ENCODE data around the gene ONECUT3. TPM values are rescaled to one million over a fixed set of nuclear protein-coding genes. Genes with fewer than 3 reads are reported as not detected.
"Not testable (repeated sequence)": the region's sequence is repeated elsewhere in the genome, so short reads cannot be mapped to it uniquely, and the experiment has no call there.

ONECUT3 gene
- total RNA-seq, 1 donor = not detected

- H2AFZ ChIP-seq (ENCODE audit: low read length) = no peak overlapping the region
- H3K4me1 ChIP-seq (ENCODE audit: insufficient read depth, low read length) = no peaks in the 10 kb centered on the region
- no peak for DNase-seq (ENCODE audit: insufficient read length, low spot score, missing footprints)
- no peak for TF ChIP-seq CTCF (IDR thresholded peaks at IDR 0.05; ENCODE audit: extremely low read depth, low read depth, low read length)
- H3K79me2 ChIP-seq (ENCODE audit: insufficient read depth, low read length) = no peaks in the 10 kb centered on the region
- no peak overlapping the region for H3K4me2 ChIP-seq (ENCODE audit: insufficient read depth, low read length)
- H3K9me3 ChIP-seq (ENCODE audit: low read depth, low read length) = no peaks in the 10 kb centered on the region
- no peak overlapping the region for H3K27ac ChIP-seq (ENCODE audit: low read depth, low read length)
- no peaks in the 10 kb centered on the region for H3K36me3 ChIP-seq (ENCODE audit: insufficient read depth, low read length)
- peaks cover 83% of the 10 kb centered on the region for H3K27me3 ChIP-seq (ENCODE audit: insufficient read depth, low read length)
- H3K4me3 ChIP-seq (ENCODE audit: insufficient read depth, low read length) = no peak overlapping the region
- no peaks in the 10 kb centered on the region for H4K20me1 ChIP-seq (ENCODE audit: insufficient read depth, low read length)
These were observed 4.3 kb downstream of the ONECUT3 start for GRCh38 chr19:1757468-1758230.

- H3K36me3 ChIP-seq (ENCODE audit: insufficient read depth, low read length) = no peaks in the 10 kb centered on the region
- H2AFZ ChIP-seq (ENCODE audit: low read length) = no peak overlapping the region
- TF ChIP-seq CTCF (IDR thresholded peaks at IDR 0.05; ENCODE audit: extremely low read depth, low read depth, low read length) = no peak
- H3K4me3 ChIP-seq (ENCODE audit: insufficient read depth, low read length) = no peak overlapping the region
- no peaks in the 10 kb centered on the region for H3K79me2 ChIP-seq (ENCODE audit: insufficient read depth, low read length)
- no peak overlapping the region for H3K27ac ChIP-seq (ENCODE audit: low read depth, low read length)
- no peak overlapping the region for H3K4me2 ChIP-seq (ENCODE audit: insufficient read depth, low read length)
- H3K9me3 ChIP-seq (ENCODE audit: low read depth, low read length) = no peaks in the 10 kb centered on the region
- no peak for DNase-seq (ENCODE audit: insufficient read length, low spot score, missing footprints)
- H3K4me1 ChIP-seq (ENCODE audit: insufficient read depth, low read length) = no peaks in the 10 kb centered on the region
- H3K27me3 ChIP-seq (ENCODE audit: insufficient read depth, low read length) = peaks cover 85% of the 10 kb centered on the region
- H4K20me1 ChIP-seq (ENCODE audit: insufficient read depth, low read length) = no peaks in the 10 kb centered on the region
These were observed 4.9 kb downstream of the ONECUT3 start for GRCh38 chr19:1758231-1758577.

GRCh38 chr19:1758959-1759903 is 5.9 kb downstream of the ONECUT3 start:
- Histone ChIP-seq H3K36me3 (ENCODE audit: insufficient read depth, low read length) (no peaks in the 10 kb centered on the region), H2AFZ (ENCODE audit: low read length) (no peak overlapping the region), H4K20me1 (ENCODE audit: insufficient read depth, low read length) (no peaks in the 10 kb centered on the region), H3K27me3 (ENCODE audit: insufficient read depth, low read length) (peaks cover 95% of the 10 kb centered on the region), H3K27ac (ENCODE audit: low read depth, low read length) (no peak overlapping the region), H3K79me2 (ENCODE audit: insufficient read depth, low read length) (no peaks in the 10 kb centered on the region), H3K4me2 (ENCODE audit: insufficient read depth, low read length) (no peak overlapping the region), H3K4me1 (ENCODE audit: insufficient read depth, low read length) (no peaks in the 10 kb centered on the region), H3K9me3 (ENCODE audit: low read depth, low read length) (no peaks in the 10 kb centered on the region), H3K4me3 (ENCODE audit: insufficient read depth, low read length) (no peak overlapping the region)
- no peak for DNase-seq (ENCODE audit: insufficient read length, low spot score, missing footprints)
- no peak for TF ChIP-seq CTCF (IDR thresholded peaks at IDR 0.05; ENCODE audit: extremely low read depth, low read depth, low read length)

GRCh38 chr19:1760020-1760419 is 6.7 kb downstream of the ONECUT3 start:
- H3K27ac ChIP-seq (ENCODE audit: low read depth, low read length) = no peak overlapping the region
- H3K79me2 ChIP-seq (ENCODE audit: insufficient read depth, low read length) = no peaks in the 10 kb centered on the region
- no peak overlapping the region for H3K4me3 ChIP-seq (ENCODE audit: insufficient read depth, low read length)
- no peaks in the 10 kb centered on the region for H3K4me1 ChIP-seq (ENCODE audit: insufficient read depth, low read length)
- no peak for TF ChIP-seq CTCF (IDR thresholded peaks at IDR 0.05; ENCODE audit: extremely low read depth, low read depth, low read length)
- H2AFZ ChIP-seq (ENCODE audit: low read length) = no peak overlapping the region
- no peaks in the 10 kb centered on the region for H3K36me3 ChIP-seq (ENCODE audit: insufficient read depth, low read length)
- no peak for DNase-seq (ENCODE audit: insufficient read length, low spot score, missing footprints)
- H3K4me2 ChIP-seq (ENCODE audit: insufficient read depth, low read length) = no peak overlapping the region
- H4K20me1 ChIP-seq (ENCODE audit: insufficient read depth, low read length) = no peaks in the 10 kb centered on the region
- no peaks in the 10 kb centered on the region for H3K9me3 ChIP-seq (ENCODE audit: low read depth, low read length)
- peaks cover 96% of the 10 kb centered on the region for H3K27me3 ChIP-seq (ENCODE audit: insufficient read depth, low read length)

GRCh38 chr19:1760786-1761527 is 7.7 kb downstream of the ONECUT3 start:
- not testable (repeated sequence) for H3K4me1 ChIP-seq (ENCODE audit: insufficient read depth, low read length); H4K20me1 ChIP-seq (ENCODE audit: insufficient read depth, low read length); H3K27ac ChIP-seq (ENCODE audit: low read depth, low read length); DNase-seq (ENCODE audit: insufficient read length, low spot score, missing footprints); H3K36me3 ChIP-seq (ENCODE audit: insufficient read depth, low read length); H2AFZ ChIP-seq (ENCODE audit: low read length); H3K4me3 ChIP-seq (ENCODE audit: insufficient read depth, low read length); H3K79me2 ChIP-seq (ENCODE audit: insufficient read depth, low read length); H3K4me2 ChIP-seq (ENCODE audit: insufficient read depth, low read length); H3K9me3 ChIP-seq (ENCODE audit: low read depth, low read length)
- H3K27me3 ChIP-seq (ENCODE audit: insufficient read depth, low read length) = peaks cover 96% of the 10 kb centered on the region

Measured in osteoblast (primary cell).